GM18520 (cell line): Measurements from ENCODE around the gene GPR148.

ENCODE experiments used
- ATAC-seq: cut with Tn5 transposase; IDR thresholded peaks from one replicate; pipeline ENCODE4 v1.9.1; 2021; ENCODE audit not compliant: unreplicated experiment

Gene GPR148

DNA sequence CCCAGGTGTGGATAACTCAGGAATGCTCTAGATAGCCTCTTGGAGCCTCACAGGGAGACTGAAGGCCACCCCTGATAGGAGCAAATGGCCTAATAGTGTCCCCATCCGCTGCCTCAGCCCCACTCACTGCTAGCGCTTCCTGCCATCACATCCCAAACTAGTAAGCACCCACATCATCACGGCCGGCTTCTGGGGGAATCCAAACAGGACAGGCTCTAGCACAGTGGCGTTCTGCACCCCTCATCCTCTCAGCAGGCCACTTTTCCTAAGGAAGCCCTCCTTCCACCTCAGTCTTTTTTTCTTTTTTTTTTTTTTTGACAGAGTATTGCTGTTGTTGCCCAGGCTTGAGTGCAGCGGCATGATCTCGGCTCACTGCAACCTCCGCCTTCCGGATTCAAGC, 20.2 kb downstream of the GPR148 start:
- no peak for ATAC-seq

DNA sequence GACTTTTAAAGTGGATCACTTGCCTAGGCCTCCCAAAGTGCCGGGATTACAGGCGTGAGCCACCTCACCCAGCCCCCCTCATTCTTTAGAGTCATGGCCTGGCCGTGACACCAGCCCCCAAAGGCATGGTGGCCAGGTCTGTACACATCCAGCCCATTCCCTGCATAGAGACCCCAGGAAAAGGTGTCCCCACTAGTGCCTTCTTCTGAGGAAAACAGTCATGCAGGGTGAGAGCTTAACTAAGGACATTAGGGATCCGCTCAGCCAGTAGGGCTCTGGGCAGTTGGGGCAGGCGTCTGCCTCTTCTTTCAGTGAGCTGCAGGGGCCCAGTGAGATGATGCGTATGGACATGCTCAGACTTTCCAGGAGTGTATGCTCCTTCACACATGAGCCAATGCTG, 20.8 kb downstream of the GPR148 start:
- ATAC-seq, result no peak

DNA sequence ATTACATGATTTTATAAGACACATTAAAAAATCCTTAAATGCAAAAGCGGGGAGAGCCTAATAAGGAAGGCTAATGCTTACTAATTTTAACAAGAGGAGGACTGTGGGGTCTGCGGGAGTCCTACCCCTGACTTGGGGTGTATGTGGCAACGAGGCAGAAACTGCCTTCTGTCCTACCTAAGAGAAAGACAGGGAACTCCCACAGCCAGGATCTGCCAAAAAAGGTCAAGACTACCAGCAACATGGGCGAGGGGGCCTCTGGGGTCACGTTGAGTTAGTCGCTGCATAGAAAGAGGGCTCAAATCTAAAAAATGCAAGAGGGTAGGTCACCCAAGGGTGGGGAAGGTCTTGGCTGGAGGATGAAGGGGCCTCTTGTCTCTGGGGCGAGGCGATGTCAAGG, 25.9 kb downstream of the GPR148 start:
- ATAC-seq, result no peak

DNA sequence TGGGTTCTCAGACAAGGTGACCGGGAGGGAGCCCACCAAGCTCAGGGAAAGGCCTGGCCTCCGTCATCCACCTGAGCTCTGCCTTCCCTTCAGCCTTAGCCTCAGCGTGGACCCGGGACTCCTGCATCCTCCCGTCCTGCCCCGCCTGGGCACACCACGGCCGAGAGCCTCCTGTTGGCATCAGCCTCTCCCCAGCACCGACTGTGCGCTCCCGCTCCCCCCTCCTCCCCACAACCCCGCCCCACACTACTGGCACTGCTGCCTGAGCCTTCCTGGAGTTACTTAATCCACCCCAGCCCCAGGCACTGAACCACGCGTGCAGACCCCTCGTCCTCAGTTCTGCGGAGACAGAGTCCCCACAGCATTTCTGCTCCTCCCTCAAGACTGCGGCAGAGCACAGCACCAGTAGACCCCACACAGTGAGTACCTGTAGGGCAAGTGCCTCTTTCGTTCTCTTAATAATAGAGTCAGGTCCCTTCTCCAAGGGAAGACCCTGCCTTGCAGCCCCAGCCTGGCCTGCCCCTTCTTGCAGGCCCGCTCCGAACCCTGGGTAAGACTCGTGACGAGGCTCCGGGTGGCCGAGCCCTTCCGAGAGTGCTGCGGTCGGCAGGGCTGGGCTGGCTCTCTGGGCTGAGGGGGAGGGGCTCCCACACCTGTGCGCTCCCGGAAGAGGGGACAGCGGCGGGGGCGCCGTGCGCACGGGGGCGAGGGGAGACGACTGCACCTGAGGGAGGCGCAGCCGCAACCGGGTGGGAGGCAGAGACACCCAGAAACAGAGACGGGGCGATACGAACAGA, 26.6 kb downstream of the GPR148 start, which contains the start of gene AMER3:
AMER3 (plus strand) TSS at position 285 of the 797 bp plus-strand sequence. CDS start 6,533 bp downstream, outside the sequence.
- no peak for ATAC-seq

DNA sequence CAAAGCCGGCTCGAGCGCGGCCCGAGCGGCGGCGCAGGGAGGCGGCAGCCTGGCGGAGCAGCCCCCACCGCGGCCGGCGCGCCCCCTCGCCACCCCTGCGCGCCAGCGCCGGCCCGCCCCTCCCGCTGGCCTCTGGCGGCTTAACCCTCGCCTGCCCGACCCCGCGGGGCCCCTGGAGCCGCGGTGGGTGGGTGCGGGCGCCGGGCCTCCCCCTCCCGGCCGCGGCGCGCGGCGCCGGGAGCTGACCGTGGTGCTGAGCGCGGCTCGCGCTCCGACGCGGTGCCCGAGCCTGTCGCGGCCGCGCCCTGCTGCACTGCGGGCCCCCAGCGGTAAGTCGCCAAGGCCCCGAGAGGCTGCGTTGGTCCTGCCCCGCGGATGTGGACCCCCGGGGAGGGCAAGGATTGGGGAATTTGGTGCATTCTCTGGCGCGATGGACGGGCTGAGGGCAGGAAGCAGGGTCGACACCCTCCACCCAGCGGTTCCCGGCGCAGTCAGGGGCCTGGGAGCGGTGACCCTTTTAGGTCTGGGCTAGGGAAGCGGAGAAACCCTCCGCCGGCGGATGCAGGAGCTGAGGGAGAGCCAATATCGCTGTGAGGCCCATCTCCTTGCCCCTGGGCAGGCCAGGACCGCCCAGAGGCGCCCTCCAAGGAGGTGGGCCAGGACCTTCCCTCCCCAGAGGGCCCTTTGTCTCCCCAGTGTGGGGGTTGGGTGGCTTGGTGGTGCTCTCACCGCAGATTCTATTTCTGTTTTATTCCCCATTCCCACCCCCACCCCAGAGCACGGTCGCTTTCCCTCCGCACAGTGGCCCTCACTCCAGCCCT, 27.4 kb downstream of the GPR148 start:
- ATAC-seq, result no peak

DNA sequence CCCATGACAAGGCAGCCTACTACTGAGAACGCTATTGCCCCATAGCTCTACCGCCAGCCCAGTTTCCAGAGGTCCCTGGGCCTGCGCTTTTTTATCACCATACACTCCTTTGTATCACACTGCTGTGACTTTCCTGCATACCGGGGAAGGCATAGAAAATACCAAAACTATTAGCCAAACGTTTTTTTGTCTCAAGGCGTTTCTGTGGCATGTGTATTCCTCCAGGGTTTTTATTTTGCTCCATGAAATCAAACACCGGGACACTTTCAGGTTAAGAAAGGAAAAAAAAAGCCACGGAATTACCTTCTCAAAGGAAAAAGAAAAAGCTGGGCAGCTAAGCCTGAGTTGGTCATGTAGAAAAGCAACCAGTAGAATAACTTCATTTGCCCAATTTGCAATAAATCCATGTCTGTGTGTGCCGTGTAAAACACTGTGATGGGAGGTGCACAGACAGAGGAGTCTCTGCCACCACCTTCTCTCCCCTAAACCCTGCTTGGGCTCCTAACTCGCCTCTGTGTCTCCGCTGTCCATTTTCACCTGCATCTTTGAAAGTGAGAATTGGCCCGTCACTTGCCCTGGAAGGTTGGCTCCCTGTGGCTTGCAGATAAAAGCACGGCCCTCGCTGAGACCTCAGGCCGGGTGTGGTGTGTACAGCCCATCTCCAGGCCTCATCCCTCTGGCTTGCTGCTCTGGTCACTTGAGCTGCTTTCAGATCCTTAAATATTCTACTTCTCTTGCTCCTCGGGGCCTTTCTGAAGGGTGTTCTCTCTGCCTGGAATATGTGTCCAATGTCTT, 28.2 kb downstream of the GPR148 start:
- no peak for ATAC-seq

DNA sequence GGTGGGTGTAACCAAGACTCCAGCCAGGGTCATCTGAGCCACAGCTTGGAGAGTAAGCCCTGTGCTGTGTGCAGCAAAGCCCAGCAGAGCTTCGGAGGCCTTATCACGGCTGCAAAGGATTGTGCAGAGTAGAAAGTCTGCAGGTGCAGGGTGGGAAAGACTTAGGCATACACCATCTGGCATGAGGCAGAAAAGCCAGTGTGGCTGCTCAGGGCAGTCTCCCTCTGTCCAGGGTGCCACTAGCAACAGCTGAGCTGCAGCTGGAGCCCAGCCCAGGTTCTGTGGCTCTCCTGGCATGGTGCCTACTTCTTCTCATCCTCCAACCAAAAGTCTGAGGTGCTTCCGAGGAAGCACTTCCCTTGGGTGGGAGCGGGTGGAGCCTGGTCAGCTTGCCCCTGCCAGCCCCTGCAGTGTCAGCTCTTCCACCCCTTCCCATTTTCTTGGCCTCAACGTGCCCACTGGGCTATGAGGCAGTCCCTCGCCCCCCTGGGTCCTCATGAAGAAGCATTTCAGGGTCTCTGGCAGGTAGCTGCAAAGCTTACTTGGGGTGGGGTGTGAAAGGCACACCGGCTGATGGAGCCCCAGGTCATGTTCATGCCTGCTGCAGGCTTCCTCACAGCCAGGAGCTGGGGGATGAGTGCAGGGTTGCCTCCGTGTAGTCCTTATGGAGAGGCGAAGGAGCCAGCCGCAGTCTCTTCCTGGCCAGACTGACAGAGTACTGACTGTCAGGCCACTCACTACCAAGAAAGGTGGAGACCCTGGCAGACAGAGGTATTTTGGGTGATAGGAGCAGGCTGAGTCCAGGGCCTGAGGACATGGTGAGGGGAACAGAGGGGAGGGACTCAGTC, 31.3 kb downstream of the GPR148 start:
- ATAC-seq, result no peak

DNA sequence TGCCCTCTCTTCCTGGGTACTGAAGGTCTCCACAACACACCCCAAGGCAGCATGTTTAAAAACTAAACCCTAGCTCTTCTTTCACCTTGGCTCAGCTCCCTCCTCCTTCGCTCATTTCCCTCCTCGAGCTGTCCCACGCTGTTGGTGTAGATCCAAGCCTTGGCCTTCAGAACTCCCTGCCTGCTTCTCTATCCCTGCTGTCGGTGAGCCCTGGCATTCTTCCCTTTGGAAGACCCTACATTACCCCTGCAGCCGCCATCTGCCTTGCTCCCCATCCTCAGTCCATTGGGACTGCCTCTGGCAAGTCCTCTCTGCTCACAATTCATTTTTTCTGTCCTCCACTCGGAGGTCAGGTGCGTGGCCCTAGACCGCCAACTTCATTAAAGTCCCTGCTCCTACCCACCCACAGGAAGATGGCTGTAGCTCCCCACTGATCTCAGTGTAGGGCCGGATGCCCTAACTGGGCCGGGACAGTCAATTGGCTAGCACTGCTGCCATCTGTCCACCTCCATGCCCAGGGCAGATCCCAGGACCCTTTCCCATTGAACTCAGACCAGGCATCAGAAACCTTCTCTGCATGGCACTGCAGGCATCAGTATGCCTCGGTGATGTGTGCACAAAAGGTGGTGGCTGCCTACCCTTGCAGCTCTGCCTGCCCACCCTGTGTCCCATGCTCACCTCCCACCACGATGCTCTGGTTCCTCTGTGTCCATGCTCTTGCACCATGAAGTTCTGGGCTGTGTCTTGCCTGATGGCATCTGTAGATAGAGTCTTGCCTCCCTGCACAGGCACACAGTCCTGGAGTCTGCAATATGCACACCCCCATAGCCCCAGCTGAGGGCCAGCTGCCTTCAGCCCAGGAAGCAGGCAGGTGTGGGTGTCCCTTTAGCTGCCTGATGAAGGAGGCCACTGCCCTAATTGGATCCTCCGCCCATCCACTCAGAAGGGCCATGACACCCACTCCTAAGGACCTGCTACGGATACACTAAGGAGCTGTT, 32.2 kb downstream of the GPR148 start:
- no peak for ATAC-seq

DNA sequence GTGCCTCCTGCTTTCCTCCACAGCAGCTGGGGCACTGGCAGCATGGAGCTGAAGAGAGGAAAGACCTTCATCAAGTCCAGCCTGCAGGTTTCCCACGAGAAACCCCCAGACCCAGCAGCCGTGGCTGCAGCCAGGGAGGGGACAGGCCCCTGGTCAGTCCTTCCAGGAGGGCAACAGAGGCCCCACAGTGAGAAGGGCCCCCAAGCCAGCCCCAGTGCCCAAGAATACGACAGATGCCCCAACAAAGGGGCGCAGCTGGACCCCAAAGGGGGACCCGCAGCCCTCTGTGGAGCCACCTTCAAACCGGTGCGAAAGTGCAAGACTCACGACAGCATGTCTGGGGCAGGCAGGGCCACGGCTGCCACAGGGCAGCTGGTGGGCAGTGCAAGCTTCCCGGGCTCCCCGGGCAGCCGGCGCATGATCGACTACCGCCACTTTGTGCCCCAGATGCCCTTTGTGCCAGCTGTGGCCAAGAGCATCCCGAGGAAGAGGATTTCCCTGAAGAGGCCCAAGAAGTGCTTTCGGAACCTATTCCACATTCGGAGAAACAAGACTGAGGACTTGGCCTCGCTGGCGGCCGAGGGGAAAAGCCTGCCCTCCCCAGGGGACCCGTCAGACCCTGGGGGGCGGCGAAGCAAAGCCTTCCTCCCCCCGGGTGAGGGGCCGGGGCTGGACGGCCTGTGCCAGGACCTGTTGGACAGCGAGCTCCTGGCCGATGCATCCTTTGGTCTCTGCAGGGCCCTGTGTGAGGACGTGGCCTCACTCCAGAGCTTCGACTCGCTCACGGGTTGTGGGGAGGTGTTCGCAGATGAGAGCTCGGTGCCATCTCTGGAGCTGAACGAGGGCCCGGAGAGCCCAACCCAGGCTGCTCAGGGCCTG, 33.4 kb downstream of the GPR148 start:
- ATAC-seq, result no peak

DNA sequence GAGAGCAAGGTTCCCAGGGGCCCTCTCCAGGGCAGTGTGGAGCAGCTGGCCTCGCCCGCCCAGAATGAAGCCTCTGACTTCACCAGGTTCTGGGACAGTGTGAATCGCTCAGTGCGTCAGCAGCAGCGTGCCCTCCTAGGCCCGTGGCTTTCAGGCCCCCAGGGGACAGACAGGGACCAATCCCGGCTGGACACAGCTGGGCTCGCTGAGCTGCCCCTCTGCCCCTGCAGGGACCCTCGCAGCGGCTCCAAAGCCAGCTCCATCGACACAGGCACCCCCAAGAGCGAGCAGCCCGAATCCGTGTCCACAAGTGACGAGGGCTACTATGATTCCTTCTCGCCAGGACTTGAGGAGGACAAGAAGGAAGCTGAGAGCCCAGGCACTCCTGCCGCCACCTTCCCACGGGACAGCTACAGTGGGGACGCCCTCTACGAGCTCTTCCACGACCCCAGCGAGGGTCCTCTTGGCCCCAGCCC, 34.1 kb downstream of the GPR148 start:
- ATAC-seq, result no peak

DNA sequence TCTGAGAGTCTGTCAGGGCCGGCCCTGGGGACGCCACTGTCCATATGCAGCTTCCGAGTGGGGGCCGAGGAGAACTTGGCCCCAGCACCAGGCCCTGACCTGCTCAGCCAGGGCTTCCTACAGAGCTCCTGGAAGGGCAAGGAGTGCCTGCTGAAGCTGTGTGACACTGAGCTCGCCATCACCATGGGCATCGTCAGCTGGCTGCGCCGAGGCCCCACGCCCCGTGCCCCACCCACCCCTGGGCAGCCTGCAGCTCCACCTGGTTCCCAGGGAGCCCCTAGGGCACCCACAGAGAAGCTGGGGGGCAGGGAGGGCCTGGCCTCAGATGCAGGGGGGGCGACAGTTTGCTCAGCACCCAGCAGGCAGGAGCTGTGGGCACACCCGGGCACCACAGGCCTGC, 34.5 kb downstream of the GPR148 start:
- ATAC-seq, result no peak

DNA sequence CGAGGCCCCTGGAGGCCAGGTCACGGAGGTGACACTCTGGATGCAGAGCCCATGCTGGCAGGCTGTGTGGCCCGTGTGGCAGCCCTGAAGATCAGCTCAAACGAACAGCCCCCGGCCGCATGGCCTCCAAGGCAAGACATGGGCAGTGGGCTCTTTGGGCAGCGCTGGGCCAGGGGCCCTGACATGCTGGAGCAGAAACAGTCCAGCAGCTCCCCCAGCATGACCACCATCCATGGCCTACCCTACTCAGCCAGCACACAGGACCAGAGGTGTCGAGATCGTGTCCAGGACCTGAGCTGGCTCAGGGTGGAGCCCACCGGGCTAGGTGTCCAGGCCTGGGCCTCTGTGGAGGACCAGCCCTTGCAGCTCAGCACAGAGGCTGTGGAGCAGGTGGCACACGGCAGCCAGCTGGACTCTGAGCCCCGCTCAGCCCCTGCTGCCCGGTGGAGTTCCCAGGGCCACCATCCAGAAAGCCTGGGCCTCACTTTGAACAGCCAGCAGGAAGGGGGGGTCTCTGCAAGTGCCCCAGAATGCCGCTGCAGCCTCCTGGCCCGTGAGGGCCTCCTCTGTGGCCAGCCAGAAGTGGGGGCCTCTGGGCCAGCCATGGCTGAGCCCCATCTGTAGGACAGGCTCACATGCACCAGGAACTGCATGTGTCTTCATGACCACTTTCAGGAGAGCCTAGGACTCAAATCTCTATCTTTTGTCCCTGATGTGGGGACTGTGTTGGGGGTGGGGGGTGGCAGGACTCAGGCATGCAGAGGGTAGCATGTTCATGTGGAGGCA, 35.4 kb downstream of the GPR148 start:
- no peak for ATAC-seq

DNA sequence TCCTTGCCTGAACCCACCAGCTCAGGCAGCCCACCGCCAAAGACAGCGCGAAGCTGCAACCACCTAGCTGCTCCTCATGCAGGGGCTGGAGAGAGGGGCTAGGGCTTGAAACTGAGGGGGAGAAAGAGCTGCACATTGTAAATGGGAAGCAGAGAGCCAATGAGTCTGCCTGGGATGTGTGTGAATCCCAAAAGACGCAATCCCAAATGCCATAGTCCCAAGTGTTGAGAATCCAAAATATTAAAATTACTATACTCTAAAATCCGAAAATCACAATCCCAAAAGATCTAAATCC, 35.9 kb downstream of the GPR148 start:
- ATAC-seq, result no peak

DNA sequence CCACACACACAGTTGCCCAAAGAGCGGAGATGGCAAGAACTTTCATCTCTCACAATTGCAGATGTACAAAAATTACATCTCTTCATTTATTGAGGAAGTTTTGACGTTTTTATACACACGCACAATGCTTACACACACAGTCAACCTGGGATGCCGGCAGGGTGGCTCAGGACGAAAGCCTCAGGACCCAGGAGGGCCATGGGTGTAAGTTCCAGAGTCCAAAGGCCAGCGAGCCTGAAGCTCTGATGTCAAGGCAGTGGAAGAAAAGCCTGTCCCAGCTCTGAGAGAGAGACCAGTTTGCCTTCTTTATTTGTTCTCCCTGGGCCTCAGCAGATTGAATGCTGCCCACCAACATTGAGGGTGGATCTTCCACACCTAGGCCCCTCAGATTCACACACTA, 36.6 kb downstream of the GPR148 start:
- no peak for ATAC-seq

DNA sequence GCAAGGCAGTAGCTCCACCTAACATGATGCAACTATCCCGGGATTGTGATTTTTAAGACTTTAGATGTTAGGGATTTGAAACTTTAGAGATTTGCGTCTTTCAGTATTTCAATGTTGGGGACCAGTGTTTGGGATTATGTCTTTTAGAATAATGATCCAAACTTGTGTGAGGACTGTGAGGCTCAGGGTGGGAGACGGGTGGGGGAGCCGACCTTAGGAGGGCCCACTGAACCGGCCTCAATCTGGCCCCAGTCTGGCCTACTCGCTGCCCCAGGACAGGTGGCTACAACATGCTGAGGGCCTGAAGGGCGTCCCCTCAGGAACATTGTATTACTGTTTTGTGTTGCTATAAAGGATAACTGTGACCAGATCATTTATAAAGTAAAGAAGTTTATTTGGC, 37.2 kb downstream of the GPR148 start:
- no peak for ATAC-seq

DNA sequence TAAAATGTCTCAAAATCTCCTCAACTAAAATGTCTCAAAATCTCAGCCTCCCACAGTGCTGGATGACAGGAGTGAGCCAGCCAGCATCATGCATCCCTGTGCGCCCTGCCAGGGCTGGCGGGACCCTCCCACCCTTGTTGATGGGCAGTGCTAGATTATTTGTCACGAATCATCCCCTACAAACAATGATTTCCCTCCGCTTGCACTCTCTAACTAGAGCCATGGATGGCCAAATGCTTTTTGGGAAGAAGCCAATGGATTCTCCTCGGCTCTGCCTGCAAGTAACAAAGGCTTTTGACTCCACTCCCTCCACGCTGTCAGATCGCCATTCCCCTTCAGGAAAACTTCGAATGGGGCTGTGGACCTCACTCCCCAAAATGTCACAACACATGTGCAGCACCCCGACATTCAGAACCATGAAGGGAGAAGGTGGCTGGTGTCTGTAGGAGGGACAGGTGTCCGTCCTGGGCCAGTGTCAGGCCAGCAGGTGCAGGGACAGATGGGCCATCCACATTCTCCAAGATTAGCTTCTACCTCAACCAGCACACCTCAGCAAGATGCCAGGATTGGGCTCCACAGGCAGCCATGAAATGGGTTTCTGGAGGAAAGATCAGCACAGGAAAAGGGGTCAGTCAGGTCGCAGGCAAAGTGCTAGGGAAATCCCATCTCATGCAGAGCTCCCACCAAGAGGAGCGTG, 38.0 kb downstream of the GPR148 start:
- no peak for ATAC-seq

DNA sequence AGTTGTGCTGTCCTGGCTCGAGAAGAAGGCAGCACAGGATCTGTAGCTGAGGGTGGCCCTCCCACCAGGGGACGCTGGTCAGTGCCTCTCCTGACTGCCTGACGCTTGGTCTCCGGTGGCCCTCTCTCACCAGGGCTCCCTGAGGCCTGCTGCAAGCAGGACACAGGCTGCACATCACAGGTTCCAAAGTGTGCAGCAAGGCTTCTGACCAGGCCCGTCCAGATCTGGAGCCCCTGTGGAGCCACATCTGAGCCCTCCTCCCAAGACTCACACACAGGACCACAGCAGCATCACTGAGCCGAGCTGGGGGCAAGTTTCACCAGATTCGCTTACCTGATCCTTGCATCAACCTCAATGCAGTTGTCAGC, 38.5 kb downstream of the GPR148 start:
- no peak for ATAC-seq
